WTC11 (cell line): ENCODE results near the gene TYMS. TPM values are rescaled to one million over a fixed set of nuclear protein-coding genes. Genes with fewer than 3 reads are reported as not detected.

Experiments
- ATAC-seq: fragments of 200-7000 bp; cut with Tn5 transposase; 2 replicates; pipeline ENCODE4 v1.10.0; 2021; ENCODE audit warnings: mild to moderate bottlenecking, moderate library complexity
- CTCF ChIA-PET: fragments of 300-600 bp; sonication (Branson Sonifier 250); formaldehyde crosslinking; loops from one replicate; lab custom pipeline; 2021; ENCODE audit warnings: antibody characterized with exemption; lab: Charles Lee
- POLR2A ChIA-PET: fragments of 350-600 bp; sonication (Branson Sonifier 250); formaldehyde crosslinking; loops from one replicate; lab custom pipeline; 2021; ENCODE audit warnings: antibody characterized with exemption; lab: Charles Lee
- DNase-seq: peaks from one replicate; pipeline ENCODE4 v3.0.0; 2021; ENCODE audit warnings: low spot score
- H3K27ac Mint-ChIP-seq: 2 replicates; pipeline ENCODE4 v1.8.0; 2021; ENCODE audit warnings: mixed read lengths
- H3K27me3 Mint-ChIP-seq: 2 replicates; pipeline ENCODE4 v1.8.0; 2021; ENCODE audit warnings: low read depth, mild to moderate bottlenecking, moderate library complexity, mixed read lengths
- H3K36me3 Mint-ChIP-seq: 2 replicates; pipeline ENCODE4 v1.8.0; 2021; ENCODE audit warnings: mixed read lengths
- H3K4me1 Mint-ChIP-seq: 2 replicates; pipeline ENCODE4 v1.8.0; 2022; ENCODE audit warnings: mixed read lengths
- H3K4me3 Mint-ChIP-seq: 2 replicates; pipeline ENCODE4 v1.8.0; 2021; ENCODE audit warnings: mild to moderate bottlenecking, moderate library complexity, mixed read lengths
- H3K9me3 Mint-ChIP-seq: 2 replicates; pipeline ENCODE4 v1.8.0; 2021; ENCODE audit warnings: mixed read lengths
- CBFB ChIP-seq: sonication (generic); formaldehyde crosslinking; IDR thresholded peaks from 2 replicates; pipeline ENCODE4 v1.8.1; 2022; ENCODE audit warnings: mild to moderate bottlenecking, low read depth, missing genetic modification reagents
- EMX1 ChIP-seq: fragments of 250-450 bp; sonication (Bioruptor Pico); IDR thresholded peaks from 2 replicates; pipeline ENCODE4 v1.8.0; 2021; ENCODE audit warnings: mild to moderate bottlenecking
- GABPB1 ChIP-seq: sonication (generic); formaldehyde crosslinking; IDR thresholded peaks from 2 replicates; pipeline ENCODE4 v1.8.1; 2023; ENCODE audit warnings: mild to moderate bottlenecking, missing genetic modification reagents
- IRF2 ChIP-seq: sonication (generic); formaldehyde crosslinking; IDR thresholded peaks from 2 replicates; pipeline ENCODE4 v1.8.0; 2022; ENCODE audit warnings: low read depth, missing genetic modification reagents, borderline replicate concordance
- JAZF1 ChIP-seq: fragments of 250-450 bp; sonication (Bioruptor Pico); IDR thresholded peaks from 2 replicates; pipeline ENCODE4 v1.9.0; 2021; ENCODE audit warnings: moderate library complexity, mild to moderate bottlenecking, inconsistent platforms
- JUN ChIP-seq: sonication (generic); formaldehyde crosslinking; IDR thresholded peaks from 2 replicates; pipeline ENCODE4 v1.8.0; 2023; ENCODE audit warnings: mild to moderate bottlenecking, missing genetic modification reagents
- MYBL2 ChIP-seq: sonication (generic); formaldehyde crosslinking; IDR thresholded peaks from 2 replicates; pipeline ENCODE4 v1.8.1; 2023; ENCODE audit warnings: mild to moderate bottlenecking, moderate library complexity, missing genetic modification reagents
- NFATC4 ChIP-seq: fragments of 250-450 bp; sonication (Bioruptor Pico); IDR thresholded peaks from 2 replicates; pipeline ENCODE4 v1.9.0; 2021; ENCODE audit warnings: mild to moderate bottlenecking
- NR3C1 ChIP-seq: sonication (generic); formaldehyde crosslinking; conservative IDR thresholded peaks from 2 replicates; pipeline ENCODE4 v1.8.1; 2023; ENCODE audit warnings: low read depth, mild to moderate bottlenecking, missing genetic modification reagents
- OVOL2 ChIP-seq: fragments of 250-450 bp; sonication (Bioruptor Pico); IDR thresholded peaks from 2 replicates; pipeline ENCODE4 v1.9.0; 2021; ENCODE audit warnings: mild to moderate bottlenecking, borderline replicate concordance
- SOX15 ChIP-seq: fragments of 250-450 bp; sonication (Bioruptor Pico); IDR thresholded peaks from 2 replicates; pipeline ENCODE4 v1.9.0; 2021; ENCODE audit warnings: mild to moderate bottlenecking
- TEAD1 ChIP-seq: sonication (generic); formaldehyde crosslinking; IDR thresholded peaks from 2 replicates; pipeline ENCODE4 v1.8.0; 2022; ENCODE audit warnings: mild to moderate bottlenecking, missing genetic modification reagents
- ZNF138 ChIP-seq: sonication (generic); formaldehyde crosslinking; conservative IDR thresholded peaks from 2 replicates; pipeline ENCODE4 v1.8.1; 2022; ENCODE audit warnings: mild to moderate bottlenecking, moderate library complexity, missing genetic modification reagents
- ZNF232 ChIP-seq: sonication (generic); formaldehyde crosslinking; IDR thresholded peaks from 2 replicates; pipeline ENCODE4 v1.8.0; 2022; ENCODE audit warnings: mild to moderate bottlenecking, missing genetic modification reagents
- ZNF263 ChIP-seq: sonication (generic); formaldehyde crosslinking; IDR thresholded peaks from 2 replicates; pipeline ENCODE4 v1.8.1; 2022; ENCODE audit warnings: low read depth, mild to moderate bottlenecking, moderate library complexity, missing genetic modification reagents
- ZNF416 ChIP-seq: fragments of 250-450 bp; sonication (Bioruptor Pico); IDR thresholded peaks from 2 replicates; pipeline ENCODE4 v1.9.0; 2021; ENCODE audit warnings: mild to moderate bottlenecking, inconsistent platforms
- total RNA-seq: library from RNA; stranded (reverse); gene quantifications from 3 replicates; pipeline ENCODE4 v1.2.3, GENCODE V29; 2021
- TF ChIP-seq, protein P1 (sequence below): sonication (generic); formaldehyde crosslinking; IDR thresholded peaks from 2 replicates; pipeline ENCODE4 v1.8.1; 2022; ENCODE audit warnings: low read depth, mild to moderate bottlenecking, moderate library complexity, missing genetic modification reagents, borderline replicate concordance
- TF ChIP-seq, protein P2 (sequence below): fragments of 250-450 bp; sonication (Bioruptor Pico); IDR thresholded peaks from 2 replicates; pipeline ENCODE4 v1.8.0; 2021; ENCODE audit warnings: mild to moderate bottlenecking
- TF ChIP-seq, protein P3 (sequence below): sonication (generic); formaldehyde crosslinking; IDR thresholded peaks from 2 replicates; pipeline ENCODE4 v1.8.0; 2022; ENCODE audit warnings: mild to moderate bottlenecking, missing genetic modification reagents
- TF ChIP-seq, protein P4 (sequence below): sonication (generic); formaldehyde crosslinking; IDR thresholded peaks from 2 replicates; pipeline ENCODE4 v1.8.1; 2023; ENCODE audit warnings: mild to moderate bottlenecking, missing genetic modification reagents, moderate library complexity
- TF ChIP-seq, protein P5 (sequence below): fragments of 250-450 bp; sonication (Bioruptor Pico); IDR thresholded peaks from 2 replicates; pipeline ENCODE4 v2.1.2; 2022; ENCODE audit warnings: mild to moderate bottlenecking, moderate library complexity
- TF ChIP-seq, protein P6 (sequence below): sonication (generic); formaldehyde crosslinking; IDR thresholded peaks from 2 replicates; pipeline ENCODE4 v1.8.1; 2022; ENCODE audit warnings: mild to moderate bottlenecking, missing genetic modification reagents, moderate library complexity, borderline replicate concordance

Gene TYMS
- total RNA-seq, 1 experiment from 2014 or later = 86.4 TPM

DNA sequence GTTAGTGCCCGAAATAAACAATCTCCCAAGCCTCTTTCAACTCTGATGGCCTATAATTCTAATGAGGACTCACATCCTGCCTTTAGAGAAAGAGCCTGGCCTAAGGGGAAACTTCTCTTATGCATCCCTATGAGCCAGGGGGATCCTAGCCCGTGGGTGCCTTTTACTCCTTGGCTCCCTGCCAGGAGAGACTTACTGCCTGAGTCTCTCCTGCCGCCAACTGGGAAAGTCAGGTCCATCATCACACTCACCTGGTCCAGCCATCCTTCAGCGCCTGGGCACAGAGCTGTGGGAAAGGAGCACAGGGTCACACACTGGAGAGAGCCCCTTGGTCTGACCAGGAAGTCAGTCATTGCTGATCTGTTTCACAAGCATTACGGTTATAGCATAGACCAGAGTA, 30.9 kb downstream of the TYMS start (continued):
- TF ChIP-seq OVOL2 = no peak
- TF ChIP-seq, protein P1, sequence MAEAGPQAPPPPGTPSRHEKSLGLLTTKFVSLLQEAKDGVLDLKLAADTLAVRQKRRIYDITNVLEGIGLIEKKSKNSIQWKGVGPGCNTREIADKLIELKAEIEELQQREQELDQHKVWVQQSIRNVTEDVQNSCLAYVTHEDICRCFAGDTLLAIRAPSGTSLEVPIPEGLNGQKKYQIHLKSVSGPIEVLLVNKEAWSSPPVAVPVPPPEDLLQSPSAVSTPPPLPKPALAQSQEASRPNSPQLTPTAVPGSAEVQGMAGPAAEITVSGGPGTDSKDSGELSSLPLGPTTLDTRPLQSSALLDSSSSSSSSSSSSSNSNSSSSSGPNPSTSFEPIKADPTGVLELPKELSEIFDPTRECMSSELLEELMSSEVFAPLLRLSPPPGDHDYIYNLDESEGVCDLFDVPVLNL (CRISPR knock-in tag) = no peak
- TF ChIP-seq, protein P2, sequence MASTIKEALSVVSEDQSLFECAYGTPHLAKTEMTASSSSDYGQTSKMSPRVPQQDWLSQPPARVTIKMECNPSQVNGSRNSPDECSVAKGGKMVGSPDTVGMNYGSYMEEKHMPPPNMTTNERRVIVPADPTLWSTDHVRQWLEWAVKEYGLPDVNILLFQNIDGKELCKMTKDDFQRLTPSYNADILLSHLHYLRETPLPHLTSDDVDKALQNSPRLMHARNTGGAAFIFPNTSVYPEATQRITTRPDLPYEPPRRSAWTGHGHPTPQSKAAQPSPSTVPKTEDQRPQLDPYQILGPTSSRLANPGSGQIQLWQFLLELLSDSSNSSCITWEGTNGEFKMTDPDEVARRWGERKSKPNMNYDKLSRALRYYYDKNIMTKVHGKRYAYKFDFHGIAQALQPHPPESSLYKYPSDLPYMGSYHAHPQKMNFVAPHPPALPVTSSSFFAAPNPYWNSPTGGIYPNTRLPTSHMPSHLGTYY (CRISPR knock-in tag) = no peak
- TF ChIP-seq, protein P3, sequence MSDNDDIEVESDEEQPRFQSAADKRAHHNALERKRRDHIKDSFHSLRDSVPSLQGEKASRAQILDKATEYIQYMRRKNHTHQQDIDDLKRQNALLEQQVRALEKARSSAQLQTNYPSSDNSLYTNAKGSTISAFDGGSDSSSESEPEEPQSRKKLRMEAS (CRISPR knock-in tag) = no peak

DNA sequence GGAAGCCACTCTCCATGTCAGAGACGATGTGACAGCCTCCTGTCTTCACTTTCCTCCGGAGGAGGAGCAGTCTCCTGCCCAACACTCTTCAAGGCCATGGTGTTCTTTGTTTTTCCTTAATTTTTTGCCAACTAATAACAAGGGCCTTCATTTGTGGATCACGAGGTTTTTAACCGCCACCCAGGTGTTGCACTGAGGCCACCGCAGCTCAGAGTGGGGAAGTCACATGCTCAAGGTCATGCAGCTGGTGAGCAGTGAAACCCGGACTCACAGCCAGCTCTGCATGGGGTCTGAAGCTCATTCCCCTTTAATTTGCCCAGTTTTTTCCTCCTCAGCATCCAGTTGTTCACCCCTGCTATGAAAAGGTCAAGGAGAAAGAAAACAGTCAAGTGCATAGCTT, 35.4 kb downstream of the TYMS start:
- no peak overlapping the region for H3K27ac Mint-ChIP-seq
- H3K27me3 Mint-ChIP-seq = no peaks in the 10 kb centered on the region
- no peak for ATAC-seq
- no peaks in the 10 kb centered on the region for H3K9me3 Mint-ChIP-seq
- POLR2A ChIA-PET = no interaction called here
- CTCF ChIA-PET = no interaction called here
- H3K4me3 Mint-ChIP-seq = no peak overlapping the region
- TF ChIP-seq, protein P4, sequence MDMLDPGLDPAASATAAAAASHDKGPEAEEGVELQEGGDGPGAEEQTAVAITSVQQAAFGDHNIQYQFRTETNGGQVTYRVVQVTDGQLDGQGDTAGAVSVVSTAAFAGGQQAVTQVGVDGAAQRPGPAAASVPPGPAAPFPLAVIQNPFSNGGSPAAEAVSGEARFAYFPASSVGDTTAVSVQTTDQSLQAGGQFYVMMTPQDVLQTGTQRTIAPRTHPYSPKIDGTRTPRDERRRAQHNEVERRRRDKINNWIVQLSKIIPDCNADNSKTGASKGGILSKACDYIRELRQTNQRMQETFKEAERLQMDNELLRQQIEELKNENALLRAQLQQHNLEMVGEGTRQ (CRISPR knock-in tag) = no peak
- no peak for TF ChIP-seq NFATC4 (CRISPR knock-in tag)
- TF ChIP-seq CBFB = no peak
- TF ChIP-seq, protein P5, sequence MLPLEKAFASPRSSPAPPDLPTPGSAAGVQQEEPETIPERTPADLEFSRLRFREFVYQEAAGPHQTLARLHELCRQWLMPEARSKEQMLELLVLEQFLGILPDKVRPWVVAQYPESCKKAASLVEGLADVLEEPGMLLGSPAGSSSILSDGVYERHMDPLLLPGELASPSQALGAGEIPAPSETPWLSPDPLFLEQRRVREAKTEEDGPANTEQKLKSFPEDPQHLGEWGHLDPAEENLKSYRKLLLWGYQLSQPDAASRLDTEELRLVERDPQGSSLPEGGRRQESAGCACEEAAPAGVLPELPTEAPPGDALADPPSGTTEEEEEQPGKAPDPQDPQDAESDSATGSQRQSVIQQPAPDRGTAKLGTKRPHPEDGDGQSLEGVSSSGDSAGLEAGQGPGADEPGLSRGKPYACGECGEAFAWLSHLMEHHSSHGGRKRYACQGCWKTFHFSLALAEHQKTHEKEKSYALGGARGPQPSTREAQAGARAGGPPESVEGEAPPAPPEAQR (CRISPR knock-in tag) = no peak
- no peak for TF ChIP-seq JUN (CRISPR knock-in tag)
- TF ChIP-seq ZNF232 (CRISPR knock-in tag) = no peak
- TF ChIP-seq ZNF263 (CRISPR knock-in tag) = no peak
- TF ChIP-seq GABPB1 (CRISPR knock-in tag) = no peak
- no peak for TF ChIP-seq TEAD1 (CRISPR knock-in tag)
- TF ChIP-seq SOX15 (CRISPR knock-in tag) = no peak
- H3K4me1 Mint-ChIP-seq = peaks cover 11% of the 10 kb centered on the region
- peaks cover 23% of the 10 kb centered on the region; the same call in 1 of the 2 replicates for H3K36me3 Mint-ChIP-seq
- no peak for DNase-seq

DNA sequence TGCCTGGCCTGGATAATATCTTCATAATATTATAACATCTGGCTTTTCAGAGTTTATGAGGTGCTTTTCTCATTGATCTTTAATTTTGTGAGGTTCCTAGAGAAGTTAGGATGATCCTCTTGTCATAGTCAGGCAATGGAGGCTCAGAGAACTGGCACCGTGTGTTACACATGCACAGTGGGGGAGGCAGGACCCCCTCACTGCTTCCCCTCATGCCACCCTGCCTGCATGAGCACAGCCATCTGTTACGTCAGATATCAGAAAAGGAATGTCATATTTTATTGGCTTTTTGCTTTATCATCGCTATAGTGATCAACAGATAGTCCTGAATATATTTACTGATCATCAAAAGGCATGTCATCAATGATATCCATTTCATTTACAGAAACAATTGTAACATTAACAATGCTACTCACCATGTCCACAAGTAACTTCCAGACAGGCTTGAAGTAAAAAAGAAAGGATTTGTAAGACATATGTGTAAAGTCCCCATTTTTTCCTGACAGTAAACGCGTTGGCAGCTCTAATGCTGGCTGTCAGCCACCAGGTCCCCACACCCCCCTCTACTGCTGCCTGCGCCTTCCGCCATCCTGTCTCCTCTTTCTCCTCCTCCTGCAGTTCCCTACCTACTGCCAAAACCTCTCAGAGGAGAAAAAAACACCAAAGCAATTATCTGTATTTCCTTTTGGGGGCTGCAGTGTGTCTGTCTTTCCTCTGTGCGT, 36.2 kb downstream of the TYMS start:
- H3K4me3 Mint-ChIP-seq = no peak overlapping the region
- ChIA-PET CTCF (no interaction called here), POLR2A (no interaction called here)
- ATAC-seq (no peak), DNase-seq (no peak)
- H3K27me3 Mint-ChIP-seq = no peaks in the 10 kb centered on the region
- H3K9me3 Mint-ChIP-seq = no peaks in the 10 kb centered on the region
- H3K36me3 Mint-ChIP-seq = peaks cover 20% of the 10 kb centered on the region; the same call in 1 of the 2 replicates
- H3K4me1 Mint-ChIP-seq = peaks cover 7% of the 10 kb centered on the region
- peak overlapping the region; percentile 11; the same call in 1 of the 2 replicates for H3K27ac Mint-ChIP-seq
- TF ChIP-seq ZNF416 (CRISPR knock-in tag) (no peak), IRF2 (CRISPR knock-in tag) (no peak), NR3C1 (CRISPR knock-in tag) (no peak), ZNF138 (CRISPR knock-in tag) (no peak), JAZF1 (no peak), EMX1 (no peak), MYBL2 (CRISPR knock-in tag) (no peak)
- TF ChIP-seq, protein P5 (CRISPR knock-in tag) = no peak
- TF ChIP-seq, protein P2 (CRISPR knock-in tag) = no peak
- TF ChIP-seq, protein P3 (CRISPR knock-in tag) = no peak
- TF ChIP-seq, protein P6, sequence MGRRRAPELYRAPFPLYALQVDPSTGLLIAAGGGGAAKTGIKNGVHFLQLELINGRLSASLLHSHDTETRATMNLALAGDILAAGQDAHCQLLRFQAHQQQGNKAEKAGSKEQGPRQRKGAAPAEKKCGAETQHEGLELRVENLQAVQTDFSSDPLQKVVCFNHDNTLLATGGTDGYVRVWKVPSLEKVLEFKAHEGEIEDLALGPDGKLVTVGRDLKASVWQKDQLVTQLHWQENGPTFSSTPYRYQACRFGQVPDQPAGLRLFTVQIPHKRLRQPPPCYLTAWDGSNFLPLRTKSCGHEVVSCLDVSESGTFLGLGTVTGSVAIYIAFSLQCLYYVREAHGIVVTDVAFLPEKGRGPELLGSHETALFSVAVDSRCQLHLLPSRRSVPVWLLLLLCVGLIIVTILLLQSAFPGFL (CRISPR knock-in tag) = no peak
